Erythroblast (primary cell): Measurements from ENCODE around the gene MAST3.
A peak's percentile ranks its signal among the peaks of the same experiment; 100 is the strongest.

ENCODE experiments used
- DNase-seq, 2 experiments: peaks; one replicate each; lab custom pipeline; 2025; lab: John Stamatoyannopoulos, UW
- GATA1 ChIP-seq: IDR thresholded peaks from 2 replicates; pipeline ENCODE4 v1.6.1; 2011; ENCODE audit warnings: low read depth, mild to moderate bottlenecking, control low read depth, low read length, moderate library complexity
- POLR2A ChIP-seq: IDR thresholded peaks from 2 replicates; pipeline ENCODE4 v1.6.1; 2011; ENCODE audit warnings: mild to moderate bottlenecking, low read length

MAST3 gene

GRCh38 chr19:18113827-18114226, 16.2 kb downstream of the MAST3 start:
- TF ChIP-seq POLR2A (no peak), GATA1 (no peak)
- no peak for DNase-seq

GRCh38 chr19:18114483-18114882, 16.9 kb downstream of the MAST3 start:
- no peak for TF ChIP-seq POLR2A
- TF ChIP-seq GATA1: no peak
- no peak for DNase-seq

- no peak for DNase-seq
- TF ChIP-seq GATA1 (no peak), POLR2A (no peak)
Observed at GRCh38 chr19:18117364-18117691, 19.8 kb downstream of the MAST3 start.

- no peak for TF ChIP-seq GATA1
- TF ChIP-seq POLR2A: no peak
- peak; percentile 95 to 99 for DNase-seq
Observed at GRCh38 chr19:18117692-18118378, 20.3 kb downstream of the MAST3 start.

GRCh38 chr19:18118420-18119012, 20.9 kb downstream of the MAST3 start:
- TF ChIP-seq POLR2A (no peak), GATA1 (no peak)
- no peak for DNase-seq

GRCh38 chr19:18119013-18119716, 21.6 kb downstream of the MAST3 start:
- DNase-seq: no peak
- no peak for TF ChIP-seq POLR2A
- no peak for TF ChIP-seq GATA1

- TF ChIP-seq GATA1 (no peak), POLR2A (no peak)
- DNase-seq: no peak
Observed at GRCh38 chr19:18119717-18120105, 22.1 kb downstream of the MAST3 start.

- no peak for DNase-seq
Observed at GRCh38 chr19:18120127-18120526, 22.5 kb downstream of the MAST3 start.

GRCh38 chr19:18121166-18121565, 23.6 kb downstream of the MAST3 start:
- DNase-seq: no peak

More at GRCh38 chr19:18120127-18120526, 22.5 kb downstream of the MAST3 start:
- no peak for TF ChIP-seq GATA1
- TF ChIP-seq POLR2A: no peak

GRCh38 chr19:18122424-18122823, 24.8 kb downstream of the MAST3 start:
- no peak for TF ChIP-seq GATA1
- TF ChIP-seq POLR2A: no peak
- DNase-seq: no peak

More at GRCh38 chr19:18121166-18121565, 23.6 kb downstream of the MAST3 start:
- TF ChIP-seq POLR2A: no peak
- no peak for TF ChIP-seq GATA1

- TF ChIP-seq POLR2A: no peak
- TF ChIP-seq GATA1: no peak
Observed at GRCh38 chr19:18122860-18123795, 25.6 kb downstream of the MAST3 start.

GRCh38 chr19:18123819-18124218, 26.2 kb downstream of the MAST3 start:
- DNase-seq: no peak
- TF ChIP-seq POLR2A (no peak), GATA1 (no peak)

More at GRCh38 chr19:18122860-18123795, 25.6 kb downstream of the MAST3 start:
- no peak for DNase-seq

GRCh38 chr19:18126097-18126496, 28.5 kb downstream of the MAST3 start:
- no peak for TF ChIP-seq POLR2A
- no peak for TF ChIP-seq GATA1
- no peak for DNase-seq

- TF ChIP-seq POLR2A (no peak), GATA1 (no peak)
- no peak for DNase-seq
Observed at GRCh38 chr19:18128044-18128443, 30.5 kb downstream of the MAST3 start.
